Loucy (cell line): ENCODE data around the gene LPA.
"Not testable (repeated sequence)": the region's sequence is repeated elsewhere in the genome, so short reads cannot be mapped to it uniquely, and the experiment has no call there.

ENCODE experiments used
- H2AFZ ChIP-seq: fragments of 200-600 bp; sonication (generic); 2 replicates; pipeline ENCODE4 v1.6.0; 2016; ENCODE audit warnings: antibody characterized with exemption, mild to moderate bottlenecking, low read length, moderate library complexity
- H3F3A ChIP-seq: fragments of 200-600 bp; 2 replicates; pipeline ENCODE4 v1.6.0; 2016; ENCODE audit warnings: antibody characterized with exemption, low read depth, mild to moderate bottlenecking
- H3K27me3 ChIP-seq: fragments of 200-600 bp; sonication (generic); 2 replicates; pipeline ENCODE4 v1.6.1; 2014; ENCODE audit warnings: low read length, mild to moderate bottlenecking; ENCODE audit not compliant: insufficient read depth, poor library complexity, severe bottlenecking
- H3K36me3 ChIP-seq: fragments of 200-600 bp; sonication (generic); 2 replicates; pipeline ENCODE4 v1.6.1; 2016; ENCODE audit warnings: low read length; ENCODE audit not compliant: insufficient read depth
- H3K4me1 ChIP-seq: fragments of 200-600 bp; sonication (generic); 2 replicates; pipeline ENCODE4 v1.5.1; 2014; ENCODE audit warnings: low read length, mild to moderate bottlenecking; ENCODE audit not compliant: insufficient read depth, poor library complexity, severe bottlenecking
- H3K4me2 ChIP-seq: fragments of 200-600 bp; sonication (generic); 2 replicates; pipeline ENCODE4 v1.6.0; 2014; ENCODE audit warnings: antibody characterized with exemption, low read length, low read depth, mild to moderate bottlenecking; ENCODE audit not compliant: poor library complexity, severe bottlenecking
- H3K4me3 ChIP-seq: fragments of 200-600 bp; sonication (generic); 2 replicates; pipeline ENCODE4 v1.5.1; 2014; ENCODE audit warnings: low read length, mild to moderate bottlenecking, mixed read lengths; ENCODE audit not compliant: poor library complexity, severe bottlenecking
- H3K79me2 ChIP-seq: fragments of 200-600 bp; sonication (generic); 2 replicates; pipeline ENCODE4 v1.6.1; 2014; ENCODE audit warnings: low read length; ENCODE audit not compliant: insufficient read depth
- H3K9ac ChIP-seq: fragments of 200-600 bp; sonication (generic); 2 replicates; pipeline ENCODE4 v1.6.0; 2014; ENCODE audit warnings: mild to moderate bottlenecking, low read depth, low read length, moderate library complexity; ENCODE audit not compliant: poor library complexity, severe bottlenecking
- H3K9me2 ChIP-seq: fragments of 200-600 bp; sonication (generic); replicated peaks from 2 replicates; pipeline ENCODE4 v1.6.1; 2016; ENCODE audit warnings: low read depth, low read length, mixed read lengths
- H3K9me3 ChIP-seq: fragments of 200-600 bp; sonication (generic); 2 replicates; pipeline ENCODE4 v1.6.1; 2014; ENCODE audit warnings: mild to moderate bottlenecking, antibody characterized with exemption, low read length, low read depth; ENCODE audit not compliant: insufficient read depth
- H4K20me1 ChIP-seq: fragments of 200-600 bp; sonication (generic); 2 replicates; pipeline ENCODE4 v1.6.0; 2014; ENCODE audit warnings: antibody characterized with exemption, low read length, mild to moderate bottlenecking; ENCODE audit not compliant: insufficient read depth, poor library complexity, severe bottlenecking
- EZH2phosphoT487 ChIP-seq: fragments of 200-600 bp; IDR thresholded peaks from 2 replicates; pipeline ENCODE4 v1.6.1; 2018; ENCODE audit warnings: antibody characterized with exemption, mild to moderate bottlenecking, moderate library complexity, borderline replicate concordance
- TF ChIP-seq, protein P1 (sequence below): fragments of 200-600 bp; sonication (generic); conservative IDR thresholded peaks from 2 replicates; pipeline ENCODE4 v1.5.1; 2014; ENCODE audit warnings: mild to moderate bottlenecking, antibody characterized with exemption, low read length

LPA gene

DNA sequence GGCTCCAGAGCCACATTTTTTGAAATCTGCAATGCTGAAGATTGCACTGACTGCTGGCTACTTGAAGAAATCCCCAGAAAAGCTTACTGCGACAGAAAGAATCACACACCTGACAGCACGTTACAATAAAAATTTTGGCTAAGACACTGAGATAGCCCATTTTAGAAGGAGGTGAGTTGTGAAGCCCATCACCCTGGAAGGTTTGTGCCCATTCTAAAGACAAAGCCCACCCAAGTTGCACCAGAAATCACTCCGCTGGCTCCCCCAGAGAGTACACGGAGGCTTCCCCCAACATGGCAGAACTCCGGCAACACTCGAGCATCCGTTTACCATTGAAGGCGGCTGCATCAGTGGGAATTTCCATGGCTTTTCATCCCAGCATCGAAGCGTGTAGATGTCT is 29.4 kb downstream of the LPA start:
- no peaks in the 10 kb centered on the region for H3K36me3 ChIP-seq
- H3K79me2 ChIP-seq = no peaks in the 10 kb centered on the region
- TF ChIP-seq, protein P1, sequence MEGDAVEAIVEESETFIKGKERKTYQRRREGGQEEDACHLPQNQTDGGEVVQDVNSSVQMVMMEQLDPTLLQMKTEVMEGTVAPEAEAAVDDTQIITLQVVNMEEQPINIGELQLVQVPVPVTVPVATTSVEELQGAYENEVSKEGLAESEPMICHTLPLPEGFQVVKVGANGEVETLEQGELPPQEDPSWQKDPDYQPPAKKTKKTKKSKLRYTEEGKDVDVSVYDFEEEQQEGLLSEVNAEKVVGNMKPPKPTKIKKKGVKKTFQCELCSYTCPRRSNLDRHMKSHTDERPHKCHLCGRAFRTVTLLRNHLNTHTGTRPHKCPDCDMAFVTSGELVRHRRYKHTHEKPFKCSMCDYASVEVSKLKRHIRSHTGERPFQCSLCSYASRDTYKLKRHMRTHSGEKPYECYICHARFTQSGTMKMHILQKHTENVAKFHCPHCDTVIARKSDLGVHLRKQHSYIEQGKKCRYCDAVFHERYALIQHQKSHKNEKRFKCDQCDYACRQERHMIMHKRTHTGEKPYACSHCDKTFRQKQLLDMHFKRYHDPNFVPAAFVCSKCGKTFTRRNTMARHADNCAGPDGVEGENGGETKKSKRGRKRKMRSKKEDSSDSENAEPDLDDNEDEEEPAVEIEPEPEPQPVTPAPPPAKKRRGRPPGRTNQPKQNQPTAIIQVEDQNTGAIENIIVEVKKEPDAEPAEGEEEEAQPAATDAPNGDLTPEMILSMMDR = no peak
- no peak for TF ChIP-seq EZH2phosphoT487
- H3K9me2 ChIP-seq = no peaks in the 10 kb centered on the region
- H3K4me2 ChIP-seq = no peak overlapping the region
- no peak overlapping the region for H2AFZ ChIP-seq
- no peaks in the 10 kb centered on the region for H3F3A ChIP-seq
- H3K4me1 ChIP-seq = no peaks in the 10 kb centered on the region
- no peak overlapping the region for H3K4me3 ChIP-seq
- H3K9me3 ChIP-seq = no peaks in the 10 kb centered on the region
- no peaks in the 10 kb centered on the region for H3K27me3 ChIP-seq
- H3K9ac ChIP-seq = no peak overlapping the region
- H4K20me1 ChIP-seq = no peaks in the 10 kb centered on the region

GRCh38 chr6:160595838-160596832 is 67.9 kb downstream of the LPA start:
- no peak for TF ChIP-seq EZH2phosphoT487
- TF ChIP-seq, protein P1 = no peak
- Histone ChIP-seq H3K4me2 (no peak overlapping the region), H3F3A (no peaks in the 10 kb centered on the region), H3K4me3 (no peak overlapping the region), H3K4me1 (no peaks in the 10 kb centered on the region), H3K27me3 (no peaks in the 10 kb centered on the region), H2AFZ (no peak overlapping the region), H3K79me2 (no peaks in the 10 kb centered on the region), H3K9me2 (no peaks in the 10 kb centered on the region), H3K36me3 (no peaks in the 10 kb centered on the region), H3K9ac (no peak overlapping the region), H4K20me1 (no peaks in the 10 kb centered on the region), H3K9me3 (no peaks in the 10 kb centered on the region)

- H3K79me2 ChIP-seq, H3K36me3 ChIP-seq, H3K4me2 ChIP-seq, H3K9me2 ChIP-seq, H3K9ac ChIP-seq, H3F3A ChIP-seq, H3K9me3 ChIP-seq, H4K20me1 ChIP-seq, H3K4me3 ChIP-seq, H3K27me3 ChIP-seq, H2AFZ ChIP-seq, H3K4me1 ChIP-seq: not testable (repeated sequence)
These were observed 68.8 kb downstream of the LPA start for GRCh38 chr6:160595297-160595696.

- Histone ChIP-seq H3K9ac (no peak overlapping the region), H2AFZ (no peak overlapping the region), H3K9me3 (no peaks in the 10 kb centered on the region; the same call in 1 of the 2 replicates), H3K27me3 (no peaks in the 10 kb centered on the region), H4K20me1 (no peaks in the 10 kb centered on the region), H3K36me3 (no peaks in the 10 kb centered on the region), H3K4me1 (no peaks in the 10 kb centered on the region), H3K4me2 (no peak overlapping the region), H3K4me3 (no peak overlapping the region), H3K79me2 (no peaks in the 10 kb centered on the region), H3K9me2 (no peaks in the 10 kb centered on the region), H3F3A (no peaks in the 10 kb centered on the region)
- TF ChIP-seq, protein P1 = no peak
- TF ChIP-seq EZH2phosphoT487 = no peak
These were observed 77.7 kb downstream of the LPA start for GRCh38 chr6:160586374-160586773.
